Stimulated activated effector memory CD8-positive, alpha-beta T cell treated with anti-CD3 and anti-CD28 coated beads, Interleukin-12 subunit alpha, Interleukin-12 subunit beta, amount 100 ng/mL, for 72 hours (primary cell): ENCODE measurements around the gene PDXP.
A peak's percentile ranks its signal among the peaks of the same experiment; 100 is the strongest.
"Not testable (repeated sequence)": the region's sequence is repeated elsewhere in the genome, so short reads cannot be mapped to it uniquely, and the experiment has no call there.

Experiments
- ATAC-seq: fragments of 150-1000 bp; cut with Tn5 transposase; 2 replicates; pipeline ENCODE4 v1.10.0; 2021
- DNase-seq, 2 donors: peaks; one replicate each; pipeline ENCODE4 v3.0.0; 2021 to 2022; ENCODE audit warnings: low spot score in 2 of 2
- H3K27ac Mint-ChIP-seq: one replicate; pipeline ENCODE4 v1.8.0; 2022; ENCODE audit warnings: mild to moderate bottlenecking, mixed read lengths
- H3K36me3 Mint-ChIP-seq: one replicate; pipeline ENCODE4 v1.8.0; 2022; ENCODE audit warnings: mild to moderate bottlenecking, mixed read lengths
- H3K4me1 Mint-ChIP-seq: one replicate; pipeline ENCODE4 v1.8.0; 2022; ENCODE audit warnings: mixed read lengths
- H3K4me3 Mint-ChIP-seq: one replicate; pipeline ENCODE4 v1.8.0; 2022; ENCODE audit warnings: mild to moderate bottlenecking, mixed read lengths
- H3K9me3 Mint-ChIP-seq: one replicate; pipeline ENCODE4 v1.8.0; 2022; ENCODE audit warnings: mixed read lengths

PDXP gene

GRCh38 chr22:37658133-37659065 is at the start of gene PDXP:
PDXP (plus strand) TSS chr22:37658723; CDS start chr22:37658783, 60 bp downstream.
- peak; percentile 96 to 99 for DNase-seq
- Mint-ChIP-seq H3K36me3 (peaks cover 57% of the 10 kb centered on the region), H3K9me3 (no peaks in the 10 kb centered on the region), H3K4me1 (peaks cover 49% of the 10 kb centered on the region), H3K4me3 (peak within 1 kb of the TSS; percentile 84), H3K27ac (peak within 1 kb of the TSS; percentile 86)
- ATAC-seq = peak; percentile 97

- no peaks in the 10 kb centered on the region for H3K9me3 Mint-ChIP-seq
- no peak for DNase-seq
- peak overlapping the region; percentile 94 for H3K27ac Mint-ChIP-seq
- no peak for ATAC-seq
- peaks cover 29% of the 10 kb centered on the region for H3K36me3 Mint-ChIP-seq
- peak overlapping the region; percentile 94 for H3K4me3 Mint-ChIP-seq
- peaks cover 33% of the 10 kb centered on the region for H3K4me1 Mint-ChIP-seq
These were observed 49.0 kb upstream of the PDXP start for GRCh38 chr22:37609240-37610152.

GRCh38 chr22:37610153-37610475 is 48.4 kb upstream of the PDXP start:
- not testable (repeated sequence) for H3K9me3 Mint-ChIP-seq, ATAC-seq, DNase-seq
- peak overlapping the region; percentile 94 for H3K4me3 Mint-ChIP-seq
- H3K27ac Mint-ChIP-seq = peak overlapping the region; percentile 94
- H3K36me3 Mint-ChIP-seq = peaks cover 35% of the 10 kb centered on the region
- peaks cover 28% of the 10 kb centered on the region for H3K4me1 Mint-ChIP-seq

GRCh38 chr22:37610480-37611129 is 47.9 kb upstream of the PDXP start:
- no peak for DNase-seq
- Mint-ChIP-seq H3K36me3 (peaks cover 40% of the 10 kb centered on the region), H3K4me3 (peak overlapping the region; percentile 94), H3K27ac (peak overlapping the region; percentile 32), H3K9me3 (no peaks in the 10 kb centered on the region), H3K4me1 (peaks cover 23% of the 10 kb centered on the region)
- no peak for ATAC-seq

GRCh38 chr22:37611207-37611606 is 47.3 kb upstream of the PDXP start:
- Mint-ChIP-seq H3K36me3 (peaks cover 46% of the 10 kb centered on the region), H3K4me3 (no peak overlapping the region), H3K9me3 (no peaks in the 10 kb centered on the region), H3K4me1 (peaks cover 19% of the 10 kb centered on the region), H3K27ac (peak overlapping the region; percentile 32)
- no peak for ATAC-seq
- DNase-seq = no peak

GRCh38 chr22:37616201-37617083 is 42.1 kb upstream of the PDXP start:
- no peak overlapping the region for H3K4me3 Mint-ChIP-seq
- no peak for DNase-seq
- no peaks in the 10 kb centered on the region for H3K4me1 Mint-ChIP-seq
- no peak for ATAC-seq
- no peaks in the 10 kb centered on the region for H3K9me3 Mint-ChIP-seq
- peaks cover 80% of the 10 kb centered on the region for H3K36me3 Mint-ChIP-seq
- no peak overlapping the region for H3K27ac Mint-ChIP-seq

- no peak overlapping the region for H3K27ac Mint-ChIP-seq
- no peak overlapping the region for H3K4me3 Mint-ChIP-seq
- no peaks in the 10 kb centered on the region for H3K4me1 Mint-ChIP-seq
- DNase-seq (no peak), ATAC-seq (no peak)
- no peaks in the 10 kb centered on the region for H3K9me3 Mint-ChIP-seq
- H3K36me3 Mint-ChIP-seq = peaks cover 87% of the 10 kb centered on the region
These were observed 41.1 kb upstream of the PDXP start for GRCh38 chr22:37617431-37617830.

GRCh38 chr22:37618072-37618656 is 40.4 kb upstream of the PDXP start:
- ATAC-seq (no peak), DNase-seq (no peak)
- H3K9me3 Mint-ChIP-seq = no peaks in the 10 kb centered on the region
- H3K4me1 Mint-ChIP-seq = no peaks in the 10 kb centered on the region
- no peak overlapping the region for H3K27ac Mint-ChIP-seq
- H3K36me3 Mint-ChIP-seq = peaks cover 91% of the 10 kb centered on the region
- H3K4me3 Mint-ChIP-seq = no peak overlapping the region

GRCh38 chr22:37618674-37619073 is 39.8 kb upstream of the PDXP start:
- DNase-seq = no peak
- H3K4me1 Mint-ChIP-seq = peaks cover 3% of the 10 kb centered on the region
- no peak overlapping the region for H3K27ac Mint-ChIP-seq
- ATAC-seq = no peak
- peaks cover 92% of the 10 kb centered on the region for H3K36me3 Mint-ChIP-seq
- H3K4me3 Mint-ChIP-seq = no peak overlapping the region
- H3K9me3 Mint-ChIP-seq = no peaks in the 10 kb centered on the region

GRCh38 chr22:37619991-37620390 is 38.5 kb upstream of the PDXP start:
- no peaks in the 10 kb centered on the region for H3K9me3 Mint-ChIP-seq
- H3K27ac Mint-ChIP-seq = peak overlapping the region; percentile 68
- peaks cover 95% of the 10 kb centered on the region for H3K36me3 Mint-ChIP-seq
- ATAC-seq (no peak), DNase-seq (no peak)
- no peak overlapping the region for H3K4me3 Mint-ChIP-seq
- peaks cover 16% of the 10 kb centered on the region for H3K4me1 Mint-ChIP-seq

GRCh38 chr22:37621352-37621860 is 37.1 kb upstream of the PDXP start:
- Mint-ChIP-seq H3K4me3 (no peak overlapping the region), H3K4me1 (peaks cover 29% of the 10 kb centered on the region), H3K36me3 (peaks cover 95% of the 10 kb centered on the region), H3K9me3 (no peaks in the 10 kb centered on the region), H3K27ac (no peak overlapping the region)
- DNase-seq (no peak), ATAC-seq (no peak)

- H3K4me3 Mint-ChIP-seq = no peak overlapping the region
- ATAC-seq = peak; percentile 83
- peak overlapping the region; percentile 98 for H3K27ac Mint-ChIP-seq
- peak; percentile 67 to 88 for DNase-seq
- no peaks in the 10 kb centered on the region for H3K9me3 Mint-ChIP-seq
- peaks cover 48% of the 10 kb centered on the region for H3K4me1 Mint-ChIP-seq
- H3K36me3 Mint-ChIP-seq = peaks cover 88% of the 10 kb centered on the region
These were observed 35.2 kb upstream of the PDXP start for GRCh38 chr22:37623075-37624016.

GRCh38 chr22:37624017-37624365 is 34.5 kb upstream of the PDXP start:
- no peak overlapping the region for H3K4me3 Mint-ChIP-seq
- no peak for ATAC-seq
- no peaks in the 10 kb centered on the region for H3K9me3 Mint-ChIP-seq
- peaks cover 54% of the 10 kb centered on the region for H3K4me1 Mint-ChIP-seq
- peak overlapping the region; percentile 98 for H3K27ac Mint-ChIP-seq
- H3K36me3 Mint-ChIP-seq = peaks cover 81% of the 10 kb centered on the region
- no peak for DNase-seq
